Type B pancreatic cell (in vitro differentiated cells): ENCODE data around the gene GRIK2. TPM values are rescaled to one million over a fixed set of nuclear protein-coding genes. Genes with fewer than 3 reads are reported as not detected.

Experiments
- DNase-seq: peaks from one replicate; pipeline ENCODE4 v3.0.0; 2021; ENCODE audit warnings: mixed read lengths; ENCODE audit not compliant: unreplicated experiment; ENCODE audit errors: extremely low spot score
- H3K27ac Mint-ChIP-seq: 2 replicates; pipeline ENCODE4 v1.8.0; 2021; ENCODE audit warnings: mild to moderate bottlenecking, mixed read lengths
- H3K27me3 Mint-ChIP-seq: 2 replicates; pipeline ENCODE4 v1.8.0; 2021; ENCODE audit warnings: mixed read lengths
- H3K36me3 Mint-ChIP-seq: 2 replicates; pipeline ENCODE4 v1.8.0; 2021; ENCODE audit warnings: mixed read lengths
- H3K4me1 Mint-ChIP-seq: one replicate; pipeline ENCODE4 v1.8.0; 2021; ENCODE audit warnings: mixed read lengths; ENCODE audit not compliant: unreplicated experiment
- H3K4me3 Mint-ChIP-seq: 2 replicates; pipeline ENCODE4 v1.8.0; 2021; ENCODE audit warnings: mild to moderate bottlenecking, mixed read lengths
- H3K9me3 Mint-ChIP-seq: 2 replicates; pipeline ENCODE4 v1.8.0; 2021; ENCODE audit warnings: mixed read lengths
- total RNA-seq: library from RNA; stranded (reverse); gene quantifications from 2 replicates; pipeline ENCODE4 v1.2.1, GENCODE V29; 2021; ENCODE audit warnings: low replicate concordance
- TF ChIP-seq, protein P1 (sequence below): fragments of 200-600 bp; sonication (generic); conservative IDR thresholded peaks from 2 replicates; pipeline ENCODE4 v1.5.0; 2021; ENCODE audit warnings: antibody characterized with exemption, mild to moderate bottlenecking

GRIK2 gene
- total RNA-seq, 1 donor from 2014 or later: 4.8 TPM

- Mint-ChIP-seq H3K4me1 (no peaks in the 10 kb centered on the region), H3K9me3 (no peaks in the 10 kb centered on the region), H3K27ac (no peak overlapping the region), H3K27me3 (no peaks in the 10 kb centered on the region), H3K4me3 (no peak overlapping the region), H3K36me3 (no peaks in the 10 kb centered on the region)
- DNase-seq: no peak
- TF ChIP-seq, protein P1, sequence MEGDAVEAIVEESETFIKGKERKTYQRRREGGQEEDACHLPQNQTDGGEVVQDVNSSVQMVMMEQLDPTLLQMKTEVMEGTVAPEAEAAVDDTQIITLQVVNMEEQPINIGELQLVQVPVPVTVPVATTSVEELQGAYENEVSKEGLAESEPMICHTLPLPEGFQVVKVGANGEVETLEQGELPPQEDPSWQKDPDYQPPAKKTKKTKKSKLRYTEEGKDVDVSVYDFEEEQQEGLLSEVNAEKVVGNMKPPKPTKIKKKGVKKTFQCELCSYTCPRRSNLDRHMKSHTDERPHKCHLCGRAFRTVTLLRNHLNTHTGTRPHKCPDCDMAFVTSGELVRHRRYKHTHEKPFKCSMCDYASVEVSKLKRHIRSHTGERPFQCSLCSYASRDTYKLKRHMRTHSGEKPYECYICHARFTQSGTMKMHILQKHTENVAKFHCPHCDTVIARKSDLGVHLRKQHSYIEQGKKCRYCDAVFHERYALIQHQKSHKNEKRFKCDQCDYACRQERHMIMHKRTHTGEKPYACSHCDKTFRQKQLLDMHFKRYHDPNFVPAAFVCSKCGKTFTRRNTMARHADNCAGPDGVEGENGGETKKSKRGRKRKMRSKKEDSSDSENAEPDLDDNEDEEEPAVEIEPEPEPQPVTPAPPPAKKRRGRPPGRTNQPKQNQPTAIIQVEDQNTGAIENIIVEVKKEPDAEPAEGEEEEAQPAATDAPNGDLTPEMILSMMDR: no peak
These were observed 657.5 kb downstream of the GRIK2 start for GRCh38 chr6:102051001-102051400.

DNA sequence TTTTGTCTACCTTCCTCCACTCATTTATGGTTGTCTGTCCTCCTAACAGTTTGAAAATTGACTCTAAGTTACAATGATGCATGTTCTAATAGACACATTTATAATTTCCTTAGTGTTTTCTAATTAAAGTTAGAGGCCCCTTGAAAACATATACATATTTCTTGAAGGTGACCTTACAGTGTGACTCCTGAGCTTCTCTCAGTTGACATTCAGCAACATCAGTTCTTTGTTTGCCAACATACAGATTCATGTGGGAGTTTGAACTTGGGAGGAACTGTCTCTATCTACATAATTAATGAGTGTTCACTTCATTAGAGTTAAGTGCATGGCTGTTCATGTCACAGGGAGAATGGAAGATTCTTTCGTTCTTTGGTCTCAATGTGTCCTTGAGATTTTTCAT is 658.2 kb downstream of the GRIK2 start:
- no peak for DNase-seq
- Mint-ChIP-seq H3K4me1 (no peaks in the 10 kb centered on the region), H3K27ac (no peak overlapping the region), H3K27me3 (no peaks in the 10 kb centered on the region), H3K4me3 (no peak overlapping the region), H3K36me3 (no peaks in the 10 kb centered on the region), H3K9me3 (no peaks in the 10 kb centered on the region)
- TF ChIP-seq, protein P1: no peak

GRCh38 chr6:102064142-102064541 is 670.6 kb downstream of the GRIK2 start:
- no peak overlapping the region for H3K27ac Mint-ChIP-seq
- no peak for DNase-seq
- H3K36me3 Mint-ChIP-seq: no peaks in the 10 kb centered on the region

DNA sequence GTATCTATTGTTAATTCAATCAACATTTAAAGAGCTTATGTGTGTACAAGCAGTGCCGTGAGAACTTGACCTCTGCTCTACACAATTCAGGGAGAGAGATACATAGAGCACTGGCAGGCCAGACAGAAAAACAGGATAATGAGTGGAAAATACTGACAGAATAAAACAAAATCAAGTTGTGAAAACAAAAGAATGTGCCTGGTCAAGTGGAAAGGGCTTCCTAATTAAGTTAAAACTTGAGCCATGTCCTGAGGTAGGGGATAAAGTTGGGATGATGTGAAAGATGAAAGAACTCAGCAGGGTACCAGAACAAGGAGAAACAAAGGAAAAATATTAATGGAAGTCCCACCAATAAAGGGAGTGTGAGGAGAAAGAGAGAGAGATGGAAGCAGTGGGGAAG is 672.8 kb downstream of the GRIK2 start:
- no peaks in the 10 kb centered on the region for H3K36me3 Mint-ChIP-seq
- no peak for DNase-seq
- H3K9me3 Mint-ChIP-seq: no peaks in the 10 kb centered on the region
- H3K27me3 Mint-ChIP-seq: no peaks in the 10 kb centered on the region
- no peak overlapping the region for H3K27ac Mint-ChIP-seq
- no peaks in the 10 kb centered on the region for H3K4me1 Mint-ChIP-seq
- H3K4me3 Mint-ChIP-seq: no peak overlapping the region
- TF ChIP-seq, protein P1: no peak

More at GRCh38 chr6:102064142-102064541, 670.6 kb downstream of the GRIK2 start:
- no peak overlapping the region for H3K4me3 Mint-ChIP-seq
- H3K27me3 Mint-ChIP-seq: no peaks in the 10 kb centered on the region
- H3K4me1 Mint-ChIP-seq: no peaks in the 10 kb centered on the region
- H3K9me3 Mint-ChIP-seq: no peaks in the 10 kb centered on the region
- TF ChIP-seq, protein P1: no peak

DNA sequence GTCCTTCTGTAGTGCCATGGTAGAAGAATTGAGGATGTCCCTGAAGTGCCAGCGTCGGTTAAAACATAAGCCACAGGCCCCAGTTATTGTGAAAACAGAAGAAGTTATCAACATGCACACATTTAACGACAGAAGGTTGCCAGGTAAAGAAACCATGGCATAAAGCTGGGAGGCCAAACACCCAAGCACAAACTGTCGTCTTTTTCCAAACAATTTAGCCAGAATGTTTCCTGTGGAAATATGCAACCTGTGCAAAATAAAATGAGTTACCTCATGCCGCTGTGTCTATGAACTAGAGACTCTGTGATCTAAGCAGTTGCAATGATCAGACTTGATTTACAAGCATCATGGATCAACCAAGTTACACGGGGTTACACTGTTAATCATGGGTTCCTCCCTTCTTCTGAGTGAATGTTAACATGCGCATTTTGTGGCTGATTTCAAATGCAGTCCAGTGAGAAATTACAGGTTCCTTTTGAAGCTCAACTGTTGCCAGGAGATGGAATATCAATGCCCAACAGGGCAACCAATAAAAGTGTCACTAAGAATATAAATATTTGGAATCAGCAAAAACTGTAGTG is 674.9 kb downstream of the GRIK2 start:
- Mint-ChIP-seq H3K36me3 (no peaks in the 10 kb centered on the region), H3K27ac (no peak overlapping the region)

More for the DNA sequence above, 674.9 kb downstream of the GRIK2 start:
- no peaks in the 10 kb centered on the region for H3K4me1 Mint-ChIP-seq
- TF ChIP-seq, protein P1: no peak
- no peaks in the 10 kb centered on the region for H3K9me3 Mint-ChIP-seq
- no peak for DNase-seq
- no peak overlapping the region for H3K4me3 Mint-ChIP-seq
- H3K27me3 Mint-ChIP-seq: no peaks in the 10 kb centered on the region
